ENCODE results near the gene NPL. TPM values are rescaled to one million over a fixed set of nuclear protein-coding genes. Genes with fewer than 3 reads are reported as not detected.

The NPL gene
- total RNA-seq, 2 experiments from 2014 or later = 4.5 to 4.9 TPM

GRCh38 chr1:182841368-182841988 is 51.9 kb downstream of the NPL start:
- ATAC-seq (no peak), DNase-seq (no peak)
- POLR2A ChIA-PET = interaction anchor here (1.3 to 2.7 kb wide), 4 partner anchors 11 to 253 kb away, joined by 3 to 18 read pairs (median 5); no protein-coding TSS in a partner anchor
- no peaks in the 10 kb centered on the region for H3K9me3 Mint-ChIP-seq
- peaks cover 67% of the 10 kb centered on the region for H3K36me3 Mint-ChIP-seq (ENCODE audit: low read depth)
- H3K27me3 Mint-ChIP-seq = no peaks in the 10 kb centered on the region
- peaks cover 58% of the 10 kb centered on the region for H3K4me1 Mint-ChIP-seq (ENCODE audit: low read depth)
- intact Hi-C loops (cut with micrococcal nuclease) = no loop called here
- H3K4me3 Mint-ChIP-seq = peak overlapping the region; percentile 87
- CTCF ChIA-PET = no interaction called here
- no peak for TF ChIP-seq CTCF (IDR thresholded peaks at IDR 0.05)
- peak overlapping the region; percentile 93 for H3K27ac Mint-ChIP-seq

- Mint-ChIP-seq H3K4me3 (peak overlapping the region; percentile 87), H3K36me3 (ENCODE audit: low read depth) (peaks cover 74% of the 10 kb centered on the region), H3K4me1 (ENCODE audit: low read depth) (peaks cover 66% of the 10 kb centered on the region), H3K27ac (peak overlapping the region; percentile 68), H3K27me3 (no peaks in the 10 kb centered on the region), H3K9me3 (no peaks in the 10 kb centered on the region)
- DNase-seq (no peak), ATAC-seq (no peak)
- intact Hi-C loops (cut with micrococcal nuclease) = no loop called here
- ChIA-PET CTCF (interaction anchor here (1.2 kb wide), 1 partner anchor 11 kb away, joined by 3 read pairs; no protein-coding TSS in a partner anchor), POLR2A (no interaction called here)
- no peak for TF ChIP-seq CTCF (IDR thresholded peaks at IDR 0.05)
Observed at GRCh38 chr1:182842265-182842664, 52.7 kb downstream of the NPL start.

- DNase-seq (peak; percentile 24), ATAC-seq (peak; percentile 65)
- Mint-ChIP-seq H3K4me1 (ENCODE audit: low read depth) (peaks cover 88% of the 10 kb centered on the region), H3K9me3 (no peaks in the 10 kb centered on the region), H3K36me3 (ENCODE audit: low read depth) (peaks cover 92% of the 10 kb centered on the region), H3K27me3 (no peaks in the 10 kb centered on the region), H3K4me3 (no peak overlapping the region), H3K27ac (peak overlapping the region; percentile 77)
- ChIA-PET POLR2A (interaction anchor here (0.6 to 1.9 kb wide), 6 partner anchors 8 to 43 kb away, joined by 3 to 10 read pairs (median 4); no protein-coding TSS in a partner anchor), CTCF (no interaction called here)
- TF ChIP-seq CTCF (IDR thresholded peaks at IDR 0.05) = no peak
- intact Hi-C loops (cut with micrococcal nuclease) = no loop called here
Observed at GRCh38 chr1:182845379-182845778, 55.8 kb downstream of the NPL start.

GRCh38 chr1:182845894-182846293 is 56.3 kb downstream of the NPL start:
- intact Hi-C loops (cut with micrococcal nuclease) = no loop called here
- H3K27me3 Mint-ChIP-seq = no peaks in the 10 kb centered on the region
- no peak overlapping the region for H3K4me3 Mint-ChIP-seq
- TF ChIP-seq CTCF (IDR thresholded peaks at IDR 0.05) = no peak
- no peak for DNase-seq
- H3K27ac Mint-ChIP-seq = peak overlapping the region; percentile 52
- CTCF ChIA-PET = no interaction called here
- no peaks in the 10 kb centered on the region for H3K9me3 Mint-ChIP-seq
- POLR2A ChIA-PET = interaction anchor here (0.7 to 1.9 kb wide), 6 partner anchors 8 to 42 kb away, joined by 3 to 10 read pairs (median 4); no protein-coding TSS in a partner anchor
- H3K36me3 Mint-ChIP-seq (ENCODE audit: low read depth) = peaks cover 89% of the 10 kb centered on the region
- ATAC-seq = no peak
- H3K4me1 Mint-ChIP-seq (ENCODE audit: low read depth) = peaks cover 86% of the 10 kb centered on the region

GRCh38 chr1:182847105-182847504 is 57.5 kb downstream of the NPL start:
- intact Hi-C loops (cut with micrococcal nuclease) = no loop called here
- Mint-ChIP-seq H3K9me3 (no peaks in the 10 kb centered on the region), H3K4me3 (no peak overlapping the region), H3K27ac (peak overlapping the region; percentile 62), H3K4me1 (ENCODE audit: low read depth) (peaks cover 83% of the 10 kb centered on the region), H3K36me3 (ENCODE audit: low read depth) (peaks cover 85% of the 10 kb centered on the region), H3K27me3 (no peaks in the 10 kb centered on the region)
- no peak for TF ChIP-seq CTCF (IDR thresholded peaks at IDR 0.05)
- DNase-seq (no peak), ATAC-seq (no peak)
- POLR2A ChIA-PET = interaction anchor here (1.5 kb wide), 1 partner anchor 19 kb away, joined by 6 read pairs; no protein-coding TSS in a partner anchor
- CTCF ChIA-PET = interaction anchor here (0.8 to 1.7 kb wide), 3 partner anchors 11 to 65 kb away, joined by 3 to 4 read pairs (median 3); no protein-coding TSS in a partner anchor
